Measurements from ENCODE around the gene PDE11A. TPM values are rescaled to one million over a fixed set of nuclear protein-coding genes. Genes with fewer than 3 reads are reported as not detected.

PDE11A gene
- total and polyA plus RNA-seq, 4 donors = 0.11 to 1.3 (median 0.25) TPM; not detected in 1

DNA sequence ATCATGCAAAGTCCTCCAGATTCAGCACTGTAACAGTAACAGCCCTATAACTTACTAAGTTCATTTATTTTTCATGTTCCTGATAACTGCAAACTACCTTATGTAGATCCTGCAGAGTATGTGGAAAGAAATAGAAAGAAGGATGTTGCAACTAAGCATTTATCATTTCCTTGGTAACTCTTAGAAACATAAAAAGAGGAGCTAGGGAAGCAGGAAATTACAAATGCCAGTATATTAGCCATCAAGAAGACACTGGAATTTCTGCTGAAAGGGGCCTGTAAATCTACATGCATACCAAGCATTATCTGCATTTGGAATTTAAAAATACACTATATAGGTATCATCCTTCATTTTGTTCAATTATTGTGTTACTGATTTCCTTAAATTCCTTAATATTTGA, 66.8 kb downstream of the PDE11A start:
- TF ChIP-seq, protein P1, sequence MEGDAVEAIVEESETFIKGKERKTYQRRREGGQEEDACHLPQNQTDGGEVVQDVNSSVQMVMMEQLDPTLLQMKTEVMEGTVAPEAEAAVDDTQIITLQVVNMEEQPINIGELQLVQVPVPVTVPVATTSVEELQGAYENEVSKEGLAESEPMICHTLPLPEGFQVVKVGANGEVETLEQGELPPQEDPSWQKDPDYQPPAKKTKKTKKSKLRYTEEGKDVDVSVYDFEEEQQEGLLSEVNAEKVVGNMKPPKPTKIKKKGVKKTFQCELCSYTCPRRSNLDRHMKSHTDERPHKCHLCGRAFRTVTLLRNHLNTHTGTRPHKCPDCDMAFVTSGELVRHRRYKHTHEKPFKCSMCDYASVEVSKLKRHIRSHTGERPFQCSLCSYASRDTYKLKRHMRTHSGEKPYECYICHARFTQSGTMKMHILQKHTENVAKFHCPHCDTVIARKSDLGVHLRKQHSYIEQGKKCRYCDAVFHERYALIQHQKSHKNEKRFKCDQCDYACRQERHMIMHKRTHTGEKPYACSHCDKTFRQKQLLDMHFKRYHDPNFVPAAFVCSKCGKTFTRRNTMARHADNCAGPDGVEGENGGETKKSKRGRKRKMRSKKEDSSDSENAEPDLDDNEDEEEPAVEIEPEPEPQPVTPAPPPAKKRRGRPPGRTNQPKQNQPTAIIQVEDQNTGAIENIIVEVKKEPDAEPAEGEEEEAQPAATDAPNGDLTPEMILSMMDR (IDR thresholded peaks at IDR 0.05; ENCODE audit: control extremely low read depth, extremely low read depth) = no peak
- DNase-seq = no peak

DNA sequence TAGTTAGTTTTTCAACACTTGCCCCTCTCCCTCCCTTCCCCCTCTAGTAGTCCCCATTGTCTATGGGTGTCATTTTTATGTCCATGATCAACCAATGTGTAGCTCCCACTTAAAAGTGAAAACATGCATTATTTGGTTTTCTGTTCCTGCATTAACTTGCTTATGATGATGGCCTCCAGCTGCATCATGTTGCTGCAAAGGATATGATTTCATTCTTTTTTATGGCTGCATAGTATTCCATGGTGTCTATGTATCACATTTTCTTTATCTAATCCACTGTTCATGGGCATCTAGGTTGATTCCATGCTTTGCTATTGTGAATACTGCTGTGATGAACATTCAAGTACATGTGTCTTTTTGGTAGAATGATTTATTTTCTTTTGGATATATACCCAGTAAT, 70.5 kb downstream of the PDE11A start:
- H3K27me3 ChIP-seq (ENCODE audit: control insufficient read depth in 3 of 3, insufficient read depth in 3 of 3, low read length in 2 of 3) = no peaks in the 10 kb centered on the region
- DNase-seq (no peak), ATAC-seq (ENCODE audit: insufficient read depth, low FRiP score) (no peak)
- H3K9me3 ChIP-seq (ENCODE audit: control insufficient read depth in 4 of 4, insufficient read depth in 3 of 4, low read length in 3 of 4) = no peaks in the 10 kb centered on the region
- no peak overlapping the region for H3K9ac ChIP-seq (ENCODE audit: insufficient read depth in 1 of 2, low read length in 2 of 2)
- H3K4me1 ChIP-seq (ENCODE audit: control insufficient read depth in 5 of 5, insufficient read depth in 5 of 5, low read length in 5 of 5) = no peaks in the 10 kb centered on the region
- H3K27ac ChIP-seq (ENCODE audit: low read depth in 1 of 2, low read length in 1 of 2) = no peak overlapping the region
- TF ChIP-seq, protein P1 (IDR thresholded peaks at IDR 0.05; ENCODE audit: control extremely low read depth, extremely low read depth) = no peak
- no peak overlapping the region for H3K4me3 ChIP-seq
- no peaks in the 10 kb centered on the region for H3K36me3 ChIP-seq (ENCODE audit: control insufficient read depth in 4 of 4, insufficient read depth in 4 of 4, low read length in 4 of 4)

More for the DNA sequence above, 66.8 kb downstream of the PDE11A start:
- no peaks in the 10 kb centered on the region for H3K27me3 ChIP-seq (ENCODE audit: control insufficient read depth in 3 of 3, insufficient read depth in 3 of 3, low read length in 2 of 3)
- no peak overlapping the region for H3K4me3 ChIP-seq
- no peaks in the 10 kb centered on the region for H3K9me3 ChIP-seq (ENCODE audit: control insufficient read depth in 4 of 4, insufficient read depth in 3 of 4, low read length in 3 of 4)
- no peak for ATAC-seq (ENCODE audit: insufficient read depth, low FRiP score)
- no peaks in the 10 kb centered on the region for H3K36me3 ChIP-seq (ENCODE audit: control insufficient read depth in 4 of 4, insufficient read depth in 4 of 4, low read length in 4 of 4)
- H3K27ac ChIP-seq (ENCODE audit: low read depth in 1 of 2, low read length in 1 of 2) = no peak overlapping the region
- no peak overlapping the region for H3K9ac ChIP-seq (ENCODE audit: insufficient read depth in 1 of 2, low read length in 2 of 2)
- no peaks in the 10 kb centered on the region for H3K4me1 ChIP-seq (ENCODE audit: control insufficient read depth in 5 of 5, insufficient read depth in 5 of 5, low read length in 5 of 5)

DNA sequence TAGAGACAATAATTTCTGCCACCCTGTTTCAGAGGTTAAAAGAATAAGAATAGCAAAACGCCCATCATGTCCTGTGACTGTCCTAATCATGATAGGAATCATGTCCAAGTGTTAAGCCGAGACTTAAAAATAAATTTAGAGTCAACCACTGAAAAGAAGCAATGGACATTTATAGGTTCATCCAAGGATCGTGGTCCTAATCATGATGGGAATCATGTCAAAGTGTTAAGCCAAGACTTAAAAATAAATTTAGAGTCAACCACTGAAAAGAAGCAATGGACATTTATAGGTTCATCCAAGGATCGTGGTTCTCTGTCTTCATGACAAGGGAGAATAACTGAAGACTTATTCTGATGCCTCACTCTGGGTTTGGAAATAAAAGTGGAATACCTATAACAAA, 73.6 kb downstream of the PDE11A start:
- Histone ChIP-seq H3K27ac (ENCODE audit: low read depth in 1 of 2, low read length in 1 of 2) (no peak overlapping the region), H3K9me3 (ENCODE audit: control insufficient read depth in 4 of 4, insufficient read depth in 3 of 4, low read length in 3 of 4) (no peaks in the 10 kb centered on the region), H3K4me1 (ENCODE audit: control insufficient read depth in 5 of 5, insufficient read depth in 5 of 5, low read length in 5 of 5) (no peaks in the 10 kb centered on the region), H3K36me3 (ENCODE audit: control insufficient read depth in 4 of 4, insufficient read depth in 4 of 4, low read length in 4 of 4) (no peaks in the 10 kb centered on the region), H3K27me3 (ENCODE audit: control insufficient read depth in 3 of 3, insufficient read depth in 3 of 3, low read length in 2 of 3) (no peaks in the 10 kb centered on the region), H3K9ac (ENCODE audit: insufficient read depth in 1 of 2, low read length in 2 of 2) (no peak overlapping the region), H3K4me3 (no peak overlapping the region)
- no peak for ATAC-seq (ENCODE audit: insufficient read depth, low FRiP score)
- 78 to 89% methylated on average over 4 of the region's 4 CpGs for WGBS, 2 donors
- TF ChIP-seq, protein P1 (IDR thresholded peaks at IDR 0.05; ENCODE audit: control extremely low read depth, extremely low read depth) = no peak
- no peak for DNase-seq

DNA sequence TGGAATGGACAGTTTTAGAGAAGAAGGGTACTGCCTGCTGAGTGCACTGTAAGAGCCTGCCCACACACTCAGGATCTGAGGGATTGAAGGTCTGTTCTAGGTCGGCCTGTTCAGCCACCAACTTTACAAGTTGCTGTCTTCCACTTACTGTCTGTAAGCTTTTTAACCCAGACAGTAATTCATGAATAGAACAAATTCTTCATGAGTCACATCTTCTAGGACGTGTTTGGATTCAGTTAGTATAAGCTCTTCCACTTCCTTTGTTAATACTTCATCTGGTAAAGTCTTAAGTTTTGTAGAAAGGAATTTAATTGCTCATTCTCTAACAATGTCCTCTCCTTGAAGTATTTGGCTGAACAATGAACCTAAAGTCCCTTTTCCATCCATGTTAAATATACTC, 74.6 kb downstream of the PDE11A start:
- DNase-seq (no peak), ATAC-seq (ENCODE audit: insufficient read depth, low FRiP score) (no peak)
- Histone ChIP-seq H3K4me3 (no peak overlapping the region), H3K27ac (ENCODE audit: low read depth in 1 of 2, low read length in 1 of 2) (no peak overlapping the region), H3K36me3 (ENCODE audit: control insufficient read depth in 4 of 4, insufficient read depth in 4 of 4, low read length in 4 of 4) (no peaks in the 10 kb centered on the region), H3K27me3 (ENCODE audit: control insufficient read depth in 3 of 3, insufficient read depth in 3 of 3, low read length in 2 of 3) (no peaks in the 10 kb centered on the region), H3K9ac (ENCODE audit: insufficient read depth in 1 of 2, low read length in 2 of 2) (no peak overlapping the region), H3K4me1 (ENCODE audit: control insufficient read depth in 5 of 5, insufficient read depth in 5 of 5, low read length in 5 of 5) (no peaks in the 10 kb centered on the region), H3K9me3 (ENCODE audit: control insufficient read depth in 4 of 4, insufficient read depth in 3 of 4, low read length in 3 of 4) (no peaks in the 10 kb centered on the region)
- TF ChIP-seq, protein P1 (IDR thresholded peaks at IDR 0.05; ENCODE audit: control extremely low read depth, extremely low read depth) = no peak
- 58 to 76% methylated on average over 2 of the region's 2 CpGs for WGBS, 2 donors

Measured in lung (tissue), 12 donors.